GM19099 (cell line): Measurements from ENCODE around the gene NRAS.

Experiments used
- POLR2A ChIP-seq: IDR thresholded peaks from 3 replicates; pipeline ENCODE4 v1.6.1; 2011; ENCODE audit warnings: low read depth; ENCODE audit not compliant: insufficient read length; ENCODE audit errors: extremely low read depth

Gene NRAS

DNA sequence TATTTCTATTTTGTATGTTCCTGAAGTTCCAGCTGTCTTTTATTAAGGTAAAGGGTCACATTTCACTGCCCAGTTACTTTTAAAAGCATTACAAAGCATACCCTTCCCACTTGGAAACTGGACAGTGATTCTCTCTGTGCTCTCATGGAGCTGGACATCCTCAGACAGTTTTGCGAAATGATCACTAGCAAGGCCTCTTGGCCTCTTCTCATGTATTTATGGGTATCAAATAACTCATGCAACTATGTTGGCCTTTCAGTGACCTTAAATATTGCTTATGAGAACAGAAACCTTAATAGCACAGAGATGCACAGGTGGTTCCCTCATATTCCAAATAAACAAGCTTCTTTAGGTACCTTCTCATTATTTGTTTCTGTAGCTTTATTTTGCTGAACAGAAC is 13.3 kb downstream of the NRAS start:
- TF ChIP-seq POLR2A, result no peak

DNA sequence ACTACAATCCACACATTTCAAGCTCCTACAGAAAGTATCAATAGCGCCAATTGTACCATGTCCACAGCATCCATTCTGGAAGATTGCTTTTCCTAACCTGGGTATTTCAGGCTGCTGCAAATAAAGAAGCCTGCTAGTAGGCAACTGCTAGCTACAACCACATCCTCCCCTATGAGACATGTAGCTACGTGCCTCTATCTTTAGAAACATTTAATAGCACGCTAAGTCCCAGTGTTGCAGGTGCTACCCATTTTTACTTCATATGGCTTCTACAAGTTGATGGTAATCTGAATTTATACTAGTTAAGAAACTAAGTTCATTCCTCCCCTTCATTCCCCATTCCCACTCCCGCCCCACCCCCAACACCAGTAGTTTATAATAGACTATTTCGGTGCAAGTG is 13.8 kb downstream of the NRAS start:
- TF ChIP-seq POLR2A, result no peak

DNA sequence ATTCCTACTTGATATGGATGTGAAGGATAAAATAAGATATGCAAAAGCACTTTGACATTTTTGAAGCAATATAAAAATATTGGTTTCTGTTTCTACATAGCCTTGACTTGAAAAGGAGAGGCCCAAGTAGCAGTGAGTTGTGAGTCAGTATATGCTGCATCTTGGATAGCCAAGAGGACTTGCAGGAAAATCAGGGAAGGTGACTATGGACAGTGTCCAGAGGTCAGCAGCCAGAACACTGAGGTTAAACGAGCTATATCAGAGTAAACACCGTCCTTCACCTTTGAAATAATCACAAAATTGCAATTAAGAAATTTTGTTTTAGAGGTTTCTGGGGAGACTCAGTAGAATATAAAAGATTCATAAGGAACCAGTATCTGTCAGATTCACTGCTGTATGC is 14.6 kb downstream of the NRAS start:
- no peak for TF ChIP-seq POLR2A

DNA sequence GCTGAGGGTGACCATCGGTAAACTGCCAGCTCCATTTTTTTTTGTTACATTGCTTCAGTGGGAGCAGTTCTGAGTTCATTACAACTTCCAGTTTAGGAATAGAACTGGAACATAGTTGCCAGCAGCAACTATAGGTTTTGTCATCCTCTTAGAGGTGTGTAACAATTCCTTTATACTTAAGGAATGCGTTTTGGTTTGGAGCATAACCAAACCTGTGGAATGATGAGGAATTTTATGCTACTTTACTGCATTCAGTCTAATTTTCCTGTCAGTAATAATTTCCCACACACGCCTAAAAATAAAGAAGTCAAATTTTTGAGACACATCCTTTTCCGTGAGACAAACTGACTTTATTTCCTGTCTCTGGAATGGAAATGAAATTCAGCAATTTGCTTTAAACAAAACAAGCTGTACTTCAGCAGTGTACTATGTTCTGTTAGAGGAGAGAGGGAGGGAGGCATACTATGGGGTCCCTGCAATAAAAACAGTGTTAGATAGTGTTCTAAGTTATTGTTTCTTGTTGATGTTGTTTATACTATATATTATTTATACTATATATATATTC is 16.5 kb downstream of the NRAS start:
- TF ChIP-seq POLR2A, result no peak

DNA sequence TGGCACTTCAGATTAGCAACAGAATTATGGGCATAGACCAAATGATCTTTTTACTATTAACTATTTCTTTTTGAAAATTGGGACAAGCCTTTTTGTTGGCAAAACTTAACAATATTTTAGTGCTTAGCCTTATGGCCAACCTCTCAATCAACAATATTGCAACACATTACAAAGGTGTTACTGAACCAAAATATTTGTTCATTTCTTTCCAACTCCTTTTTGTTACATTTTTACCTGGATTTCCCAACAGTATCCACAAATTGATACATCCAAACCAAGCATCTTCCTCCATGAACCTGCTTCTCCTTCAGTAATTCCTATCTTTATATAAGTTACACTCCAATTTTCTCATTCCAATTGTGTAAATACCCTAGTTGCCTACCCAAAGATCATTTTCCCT is 19.8 kb downstream of the NRAS start:
- no peak for TF ChIP-seq POLR2A

DNA sequence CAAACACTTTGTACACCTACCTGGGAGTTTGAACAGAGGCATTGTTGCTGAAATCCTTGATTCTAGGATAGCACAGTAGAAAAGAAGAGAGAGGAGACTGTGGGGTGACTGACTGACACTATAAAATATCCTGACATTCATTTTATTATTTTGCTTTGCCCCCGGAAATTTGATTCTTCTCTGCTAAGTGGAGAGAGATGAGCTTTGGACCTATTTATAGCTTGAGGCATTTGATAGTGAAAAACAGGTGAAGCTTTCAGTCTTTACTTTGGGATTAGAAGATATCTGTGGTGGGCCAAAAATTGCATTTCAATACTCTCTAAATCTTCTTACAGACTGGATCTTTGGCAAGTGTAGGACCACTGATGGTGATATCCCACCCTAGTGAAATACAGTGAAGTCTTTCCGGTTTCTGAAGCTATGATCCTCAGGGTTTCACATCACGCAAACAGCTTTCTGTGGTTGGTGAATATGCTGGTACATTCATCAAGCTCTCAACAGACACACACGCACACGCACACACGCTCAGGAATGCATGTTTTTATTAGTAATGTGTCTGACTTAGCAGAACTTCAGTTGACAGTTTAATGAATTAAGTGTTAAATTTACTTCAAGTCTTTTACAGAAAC is 21.0 kb downstream of the NRAS start, which contains the start of gene AMPD1:
Gene AMPD1, minus strand, starts transcription at position 117 of the 629 bp plus-strand sequence. Its CDS starts 75 bp downstream, at position 42.
- no peak for TF ChIP-seq POLR2A

DNA sequence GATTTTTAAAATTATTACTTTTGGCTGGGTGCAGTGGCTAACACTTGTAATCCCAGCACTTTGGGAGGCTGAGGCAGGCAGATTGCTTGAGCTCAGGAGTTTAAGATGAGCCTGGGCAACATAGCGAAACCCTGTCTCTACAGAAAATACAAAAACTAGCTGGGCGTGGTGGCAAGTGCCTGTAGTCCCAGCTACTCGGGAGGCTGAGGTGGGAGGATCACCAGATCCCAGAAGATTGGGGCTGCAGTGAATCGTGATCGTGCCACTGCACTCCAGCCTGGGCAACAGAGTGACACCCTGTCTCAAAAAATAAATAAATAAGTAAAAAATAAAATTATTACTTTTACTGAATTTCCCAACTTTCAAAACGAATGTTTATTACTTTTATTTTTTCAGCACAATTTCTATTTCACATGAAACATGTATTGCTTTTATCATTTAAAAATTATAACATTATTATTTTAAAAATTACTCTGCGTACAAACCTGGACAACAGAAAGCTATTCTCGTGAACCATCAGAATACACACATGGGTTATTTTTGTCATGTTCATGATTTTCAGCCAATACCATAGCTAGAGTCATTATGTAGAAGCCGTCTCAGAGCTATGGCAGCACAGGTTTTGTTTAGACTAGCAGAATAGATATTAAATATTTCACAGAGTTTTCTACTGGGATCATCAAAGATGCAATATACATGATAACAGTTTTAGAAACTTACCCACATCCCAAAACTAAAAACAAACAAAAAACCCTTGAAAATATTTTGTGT is 21.8 kb downstream of the NRAS start:
- TF ChIP-seq POLR2A, result no peak

DNA sequence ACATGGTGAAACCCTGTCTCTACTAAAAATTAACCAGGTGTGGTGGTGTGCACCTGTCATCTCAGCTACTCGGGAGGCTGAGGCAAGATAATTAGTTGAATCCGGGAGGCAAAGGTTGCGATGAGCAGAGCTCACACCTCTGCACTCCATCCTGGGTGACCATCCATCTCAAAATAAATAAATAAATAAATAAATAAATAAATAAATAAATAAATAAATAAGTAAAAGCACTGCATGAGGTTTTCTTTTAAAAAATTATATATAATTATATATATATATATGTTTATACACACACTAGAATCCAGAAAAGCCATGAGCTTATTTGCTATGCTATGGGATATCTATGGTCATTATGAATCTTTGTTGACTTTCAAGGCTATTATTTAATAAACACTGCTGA is 23.6 kb downstream of the NRAS start:
- TF ChIP-seq POLR2A, result no peak

DNA sequence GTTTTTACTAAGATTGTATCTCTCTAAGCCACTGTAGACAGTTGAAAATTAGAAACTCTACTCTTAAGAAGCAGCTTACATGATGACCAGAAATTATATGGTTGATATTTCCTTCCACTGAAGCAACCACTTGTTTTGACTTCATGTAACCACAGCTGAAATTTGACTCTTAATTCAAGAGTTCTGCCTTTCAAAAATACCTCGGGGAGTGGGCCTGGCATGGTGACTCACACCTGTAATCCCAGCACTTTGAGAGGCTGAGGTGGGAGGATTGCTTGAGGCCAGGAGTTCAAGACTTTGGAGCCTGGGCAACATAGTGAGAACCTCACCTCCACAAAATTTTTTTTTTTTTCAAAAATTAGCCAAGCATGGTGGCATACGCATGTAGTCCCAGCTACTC is 25.5 kb downstream of the NRAS start:
- no peak for TF ChIP-seq POLR2A

DNA sequence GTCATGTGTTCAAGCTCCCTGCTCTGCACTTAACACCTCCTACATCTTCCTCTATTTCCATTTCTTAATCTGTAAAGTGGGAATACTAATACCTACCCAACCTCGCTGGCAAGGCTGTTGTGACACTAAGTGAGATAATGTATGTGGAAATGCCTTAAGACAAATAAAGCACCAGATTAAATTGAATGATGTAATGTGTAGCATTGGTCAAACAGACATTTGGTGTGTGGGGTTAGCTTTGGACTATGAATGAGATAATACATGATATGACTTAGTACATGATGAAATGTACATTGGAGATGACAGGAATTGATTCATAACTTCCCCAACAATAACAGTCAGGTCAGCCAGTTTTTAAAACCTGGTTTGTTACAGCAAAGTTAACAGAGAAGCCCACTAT is 26.4 kb downstream of the NRAS start:
- TF ChIP-seq POLR2A, result no peak

DNA sequence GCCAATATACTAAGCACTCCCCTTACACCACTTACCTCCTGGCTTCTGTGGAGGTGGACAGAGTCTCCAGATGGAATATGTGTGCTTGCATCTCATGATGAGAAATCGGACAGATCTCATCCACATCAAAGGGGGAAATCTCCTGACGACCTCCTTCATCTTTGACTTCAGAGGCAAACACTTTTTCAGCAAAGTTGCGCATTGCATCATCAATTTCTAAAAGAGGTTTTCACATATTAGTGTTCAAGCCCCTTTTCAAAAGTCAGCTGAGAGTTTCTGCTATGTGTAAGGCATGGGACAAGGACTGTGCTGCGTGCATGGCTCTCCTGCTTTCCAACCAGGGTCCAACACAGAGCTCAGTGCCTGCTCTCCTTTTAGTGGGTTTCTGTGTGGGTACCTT is 28.0 kb downstream of the NRAS start:
- TF ChIP-seq POLR2A, result no peak

DNA sequence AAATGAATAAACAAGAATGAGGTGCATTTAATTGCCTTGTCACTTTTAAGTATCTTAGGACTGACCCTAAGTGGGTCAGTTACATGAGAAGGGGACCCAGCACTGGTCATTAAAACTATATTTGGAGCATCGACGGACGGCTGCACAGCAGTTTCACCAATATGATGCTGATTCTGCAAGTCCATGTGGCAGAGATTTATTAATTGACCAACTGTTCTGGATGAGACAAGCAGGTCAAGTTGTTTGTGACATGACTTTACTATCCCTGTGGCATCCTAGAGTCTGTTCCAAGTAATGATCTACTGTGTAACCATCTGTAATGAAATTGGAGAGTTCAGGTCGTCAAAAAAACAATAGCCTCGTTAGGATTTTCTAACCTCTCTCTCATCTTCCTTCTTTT is 30.7 kb downstream of the NRAS start:
- no peak for TF ChIP-seq POLR2A

DNA sequence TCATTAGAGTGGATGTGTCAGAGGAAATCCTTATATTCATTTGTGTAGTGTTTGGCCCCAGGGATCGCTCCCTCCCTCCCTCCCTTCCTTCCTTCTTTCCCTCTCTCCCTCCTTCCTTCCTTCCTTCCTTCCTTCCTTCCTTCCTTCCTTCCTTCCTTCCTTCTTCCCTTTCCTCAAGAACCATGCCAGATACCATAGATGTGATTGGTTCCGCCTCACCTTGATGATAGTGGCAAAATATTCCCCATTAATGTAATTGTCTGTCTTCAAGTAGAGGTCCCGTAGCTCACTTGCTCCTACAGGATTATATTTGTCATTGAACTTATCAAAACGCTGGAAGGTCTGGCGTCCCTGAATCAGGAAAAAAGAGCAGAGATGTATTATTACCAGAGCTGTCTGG is 38.9 kb downstream of the NRAS start:
- TF ChIP-seq POLR2A, result no peak

DNA sequence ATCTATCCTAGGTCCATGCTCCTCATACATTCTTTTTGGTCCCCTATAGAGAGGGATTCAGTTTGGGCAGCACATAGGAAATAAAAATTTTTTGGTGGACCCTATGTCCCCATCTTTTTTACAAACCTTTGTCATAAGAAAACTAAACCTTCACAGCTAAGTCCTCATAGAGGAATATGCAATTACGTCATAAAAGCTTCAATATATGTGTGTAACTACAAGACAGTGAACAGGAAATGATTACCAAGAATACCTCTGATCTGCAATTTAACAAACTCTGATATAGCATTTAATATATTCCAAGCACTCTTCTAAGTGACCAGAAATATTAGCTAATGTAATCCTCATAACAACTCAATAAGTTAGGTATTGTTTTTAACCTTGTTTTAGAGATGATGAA is 40.5 kb downstream of the NRAS start:
- no peak for TF ChIP-seq POLR2A

DNA sequence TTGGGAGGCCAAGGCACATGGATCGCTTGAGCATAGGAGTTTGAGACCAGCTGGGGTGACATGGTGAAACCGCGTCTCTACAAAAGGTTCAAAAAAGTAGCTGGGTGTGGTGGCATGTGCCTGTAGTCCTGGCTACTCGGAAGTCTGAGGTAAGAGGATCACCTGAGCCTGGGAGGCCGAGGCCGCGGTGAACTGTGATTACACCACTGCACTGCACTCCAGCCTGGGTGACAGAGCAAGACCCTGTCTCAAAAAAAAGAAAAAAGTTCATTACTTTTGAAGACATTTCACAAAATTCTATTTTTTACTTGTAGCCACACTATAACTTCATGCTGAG is 44.7 kb downstream of the NRAS start:
- TF ChIP-seq POLR2A, result no peak
